HG03280 (cell line): Measurements from ENCODE around the gene OGFR.

Experiments
- ATAC-seq: cut with Tn5 transposase; IDR thresholded peaks from one replicate; pipeline ENCODE4 v1.9.1; 2021; ENCODE audit warnings: mild to moderate bottlenecking, moderate library complexity; ENCODE audit not compliant: unreplicated experiment

OGFR gene

DNA sequence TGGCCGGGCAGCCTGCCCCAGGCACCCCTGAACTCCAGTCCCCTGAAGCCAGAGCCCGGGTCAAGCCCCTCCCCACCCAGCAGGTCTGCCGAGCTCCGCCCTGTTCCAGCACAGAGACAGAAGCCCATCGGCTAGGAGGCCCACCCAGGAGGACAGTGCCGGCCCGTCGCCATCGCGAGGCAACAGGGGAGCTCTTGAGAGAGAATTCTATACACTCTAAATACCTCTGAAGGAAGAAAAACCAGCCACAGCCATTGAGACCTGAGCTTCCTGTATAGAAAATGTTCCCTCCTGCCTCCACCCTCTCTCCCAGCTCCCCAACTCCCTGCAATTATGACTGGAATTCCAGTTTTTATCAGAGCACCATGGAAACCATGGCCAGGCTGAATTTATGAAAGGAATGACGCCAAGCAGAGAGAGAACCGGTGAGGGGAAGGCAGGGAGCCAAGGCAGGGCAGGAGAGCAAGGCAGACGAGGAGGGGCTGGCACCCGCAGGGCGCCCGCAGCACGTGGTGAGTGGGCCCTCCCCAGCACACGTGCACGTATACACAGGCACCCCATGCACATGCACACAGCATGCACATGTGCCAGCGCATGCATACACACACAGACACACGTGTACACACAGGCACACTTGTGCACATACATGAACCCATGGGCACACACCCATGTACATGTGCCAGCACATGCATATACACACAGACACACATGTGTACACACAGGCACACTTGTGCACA, 35.9 kb upstream of the OGFR start:
- ATAC-seq: no peak

DNA sequence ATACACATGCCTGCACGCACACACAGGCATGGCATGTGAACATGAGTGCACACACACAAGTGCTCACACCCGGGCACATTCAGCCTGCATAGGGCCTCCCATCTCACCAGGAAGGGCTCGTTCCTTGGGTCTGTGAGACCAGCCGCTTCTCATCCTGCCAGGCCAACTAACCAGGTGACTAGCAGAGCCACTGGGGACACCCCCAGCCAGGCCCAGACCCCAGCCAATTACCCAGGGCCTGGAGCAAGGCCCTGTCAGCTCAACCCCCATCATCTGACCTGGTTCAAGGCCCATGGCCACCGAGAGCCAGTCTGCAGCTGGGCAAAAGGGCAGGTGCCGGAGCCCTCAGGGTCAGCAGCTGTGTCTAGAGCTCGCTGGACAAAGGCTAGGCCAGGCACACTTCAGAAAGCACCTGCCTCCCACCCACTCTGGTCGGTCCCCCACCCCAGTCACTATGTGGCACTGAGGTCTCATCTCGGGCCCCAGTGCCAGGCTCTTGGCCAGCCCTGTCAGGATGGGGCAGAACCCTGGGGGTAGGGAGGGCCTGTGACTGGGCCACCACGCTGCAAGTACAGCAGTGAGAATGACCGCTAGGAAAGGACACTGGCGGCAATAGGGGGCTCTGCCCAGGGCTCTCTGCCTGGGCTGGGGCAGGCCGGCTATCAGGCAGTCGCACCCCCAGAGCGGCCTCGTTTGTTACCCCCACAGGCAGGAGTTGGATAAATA, 35.1 kb upstream of the OGFR start:
- no peak for ATAC-seq

DNA sequence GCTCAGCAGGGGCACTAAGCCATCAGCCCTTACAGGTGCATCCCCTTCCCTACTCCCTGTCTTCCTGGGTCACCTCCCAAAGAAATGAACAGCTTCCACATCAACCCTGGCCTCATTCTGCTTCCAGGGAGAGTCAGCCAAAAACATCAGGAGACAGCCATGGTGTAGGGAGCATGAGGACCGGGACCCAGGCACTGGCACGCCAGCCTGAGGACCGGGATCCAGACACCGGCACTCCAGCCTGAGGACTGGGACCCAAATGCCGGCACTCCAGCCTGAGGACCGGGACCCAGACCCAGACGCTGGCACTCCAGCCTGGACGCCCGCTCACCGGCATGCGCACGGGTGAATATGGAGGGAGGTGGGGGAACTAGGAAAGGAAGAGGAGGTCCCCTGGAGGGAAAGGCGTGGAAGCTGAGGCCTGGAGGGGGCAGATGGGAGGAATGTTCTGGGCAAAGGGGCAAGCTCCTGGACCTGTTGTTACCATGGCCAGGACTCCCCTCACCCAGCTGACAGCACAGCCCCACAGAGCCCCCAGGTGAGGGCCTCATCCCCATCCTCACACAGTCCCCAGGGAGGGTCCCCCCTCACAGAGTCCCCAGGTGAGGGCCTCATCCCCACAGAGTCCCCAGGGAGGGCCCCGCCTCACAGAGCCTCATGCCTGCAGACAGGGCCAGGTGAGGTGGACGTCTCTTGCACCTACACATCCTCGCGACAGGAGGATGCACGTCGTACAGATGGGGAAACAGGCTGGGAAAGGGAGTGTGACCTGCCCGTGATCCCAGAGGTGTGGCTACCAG, 34.3 kb upstream of the OGFR start:
- ATAC-seq: no peak

DNA sequence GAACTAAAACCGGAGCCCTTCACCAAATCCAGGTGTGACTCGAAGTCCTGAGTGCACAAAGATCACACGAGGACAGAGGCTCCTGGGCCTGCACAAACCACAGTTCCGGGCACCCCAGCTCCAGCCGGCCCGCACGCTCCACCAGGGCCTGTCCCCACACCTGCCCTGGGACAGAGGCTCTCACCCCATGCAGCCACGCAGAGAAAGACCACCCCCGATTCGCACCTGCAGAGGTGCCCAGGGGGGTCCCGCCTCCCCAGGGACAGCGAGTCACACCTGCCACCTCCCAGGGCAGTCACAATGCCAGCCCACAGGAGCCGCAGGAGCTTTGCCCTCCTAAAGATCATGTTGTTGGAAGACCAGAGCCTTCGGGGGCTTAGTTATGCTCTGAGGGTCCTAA, 33.7 kb upstream of the OGFR start:
- no peak for ATAC-seq

DNA sequence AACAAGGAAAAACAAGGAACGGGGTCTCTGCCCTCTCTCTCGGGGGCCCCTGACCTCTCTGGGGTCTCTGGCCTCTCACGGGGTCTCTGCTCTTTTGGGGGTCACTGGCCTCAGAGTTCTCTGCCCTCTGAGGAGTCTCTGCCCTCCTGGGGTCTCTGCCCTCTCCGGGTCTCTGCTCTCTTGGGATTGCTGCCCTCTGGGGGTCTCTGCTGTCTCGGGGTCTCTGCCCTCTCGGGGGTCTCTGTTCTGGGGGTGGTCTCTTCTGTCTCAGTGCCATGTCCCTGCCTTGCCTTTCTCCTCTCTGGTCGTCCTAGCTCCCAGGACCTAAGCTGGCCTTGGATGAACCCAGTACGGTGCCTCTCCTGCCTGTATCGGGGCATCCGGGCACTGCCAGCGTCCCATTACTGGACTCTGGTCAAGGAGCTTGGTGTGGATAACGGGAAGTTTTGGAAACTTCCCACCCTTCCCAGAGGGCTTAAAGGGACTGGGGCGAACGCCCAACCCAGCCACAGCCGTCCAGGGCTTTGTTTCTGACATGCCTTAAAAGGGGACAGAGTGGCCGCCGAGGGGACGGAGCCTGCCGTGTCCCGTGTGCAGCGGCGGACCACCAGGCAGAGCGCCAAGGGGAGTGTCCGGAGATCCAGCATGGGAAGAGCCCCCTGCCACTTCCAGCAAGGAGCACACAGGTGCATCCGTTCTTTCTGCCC, 33.1 kb upstream of the OGFR start:
- ATAC-seq: no peak

DNA sequence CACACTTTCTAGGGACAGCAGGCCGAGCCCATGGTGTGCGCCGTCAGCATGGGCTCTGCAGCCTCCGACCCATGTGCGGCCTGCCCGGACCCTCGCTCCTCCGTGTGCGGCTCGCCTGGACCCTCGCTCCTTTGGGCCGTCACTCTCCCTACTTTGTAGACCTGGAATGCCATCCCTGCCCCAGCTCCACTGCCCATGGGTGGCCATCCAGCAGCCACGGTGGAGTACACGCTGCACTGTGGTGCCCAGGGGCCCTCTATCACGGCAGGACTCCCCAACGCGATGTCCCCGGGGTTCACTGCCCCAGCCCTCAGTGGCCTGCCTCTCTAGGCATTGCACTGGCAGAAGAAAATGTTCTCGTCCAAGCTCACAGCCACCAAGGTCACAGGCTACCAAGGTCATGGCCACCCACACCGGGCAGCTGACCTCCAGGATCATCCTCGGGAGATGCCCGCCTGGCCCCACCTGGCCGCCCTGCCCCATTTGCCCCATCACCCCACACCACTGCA, 32.5 kb upstream of the OGFR start:
- no peak for ATAC-seq

DNA sequence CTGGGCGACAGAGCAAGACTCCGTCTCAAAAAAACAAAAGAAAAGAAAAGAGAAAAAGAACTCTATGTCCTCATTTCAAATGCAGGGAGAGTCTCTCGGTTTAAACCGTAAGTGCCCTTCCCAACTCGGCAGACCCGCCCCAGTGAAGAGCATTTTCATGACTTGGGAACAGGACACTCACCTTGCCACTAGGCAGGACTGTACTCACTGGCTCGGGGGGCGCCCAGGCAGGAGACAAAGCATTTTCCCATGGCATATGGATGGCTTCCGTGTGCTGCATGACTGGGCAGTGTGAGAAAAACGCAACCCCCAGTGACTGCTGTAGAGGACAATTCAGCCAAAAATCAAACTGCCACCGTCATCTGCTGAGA, 32.0 kb upstream of the OGFR start:
- ATAC-seq: no peak

DNA sequence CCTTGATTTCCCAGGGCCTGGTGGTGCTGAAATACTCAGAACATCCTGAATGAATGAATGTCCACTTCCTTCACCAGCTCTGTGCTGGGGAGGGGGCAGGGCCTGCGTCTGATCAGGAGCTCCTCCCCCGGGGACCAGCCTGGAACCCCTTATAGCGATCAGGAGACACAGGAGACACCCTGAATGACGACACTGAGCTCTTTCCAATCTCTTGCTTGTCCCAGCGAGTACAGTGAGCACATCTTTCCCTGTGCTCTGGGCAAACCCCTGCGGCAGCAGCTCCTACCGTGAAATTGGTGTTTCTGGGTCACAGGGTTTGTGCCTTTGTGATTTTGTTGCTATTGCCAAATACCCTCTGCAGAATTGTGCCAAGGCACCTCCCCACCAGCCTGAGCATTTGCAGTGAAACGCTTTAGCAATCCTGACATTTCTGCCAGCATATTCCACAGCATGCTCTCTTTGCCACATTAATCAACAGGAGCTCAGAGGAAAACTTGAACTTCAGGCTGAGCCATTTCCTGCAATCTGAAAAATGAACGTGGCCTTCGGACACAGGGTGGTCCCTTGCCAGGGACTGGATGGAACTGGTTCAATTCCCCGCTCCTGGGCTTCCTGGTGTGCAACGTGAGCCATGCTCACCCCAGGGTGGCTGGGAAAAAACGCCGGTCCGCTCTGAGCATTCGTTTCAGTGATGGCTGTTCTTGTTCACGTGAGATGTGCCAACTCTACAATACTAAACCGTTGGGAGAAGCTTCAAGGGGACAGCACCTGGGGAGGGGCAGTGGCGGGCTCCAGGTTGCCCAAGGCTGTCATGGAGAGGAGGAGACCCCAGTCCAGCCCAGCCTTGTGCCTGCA, 31.4 kb upstream of the OGFR start:
- ATAC-seq: no peak

DNA sequence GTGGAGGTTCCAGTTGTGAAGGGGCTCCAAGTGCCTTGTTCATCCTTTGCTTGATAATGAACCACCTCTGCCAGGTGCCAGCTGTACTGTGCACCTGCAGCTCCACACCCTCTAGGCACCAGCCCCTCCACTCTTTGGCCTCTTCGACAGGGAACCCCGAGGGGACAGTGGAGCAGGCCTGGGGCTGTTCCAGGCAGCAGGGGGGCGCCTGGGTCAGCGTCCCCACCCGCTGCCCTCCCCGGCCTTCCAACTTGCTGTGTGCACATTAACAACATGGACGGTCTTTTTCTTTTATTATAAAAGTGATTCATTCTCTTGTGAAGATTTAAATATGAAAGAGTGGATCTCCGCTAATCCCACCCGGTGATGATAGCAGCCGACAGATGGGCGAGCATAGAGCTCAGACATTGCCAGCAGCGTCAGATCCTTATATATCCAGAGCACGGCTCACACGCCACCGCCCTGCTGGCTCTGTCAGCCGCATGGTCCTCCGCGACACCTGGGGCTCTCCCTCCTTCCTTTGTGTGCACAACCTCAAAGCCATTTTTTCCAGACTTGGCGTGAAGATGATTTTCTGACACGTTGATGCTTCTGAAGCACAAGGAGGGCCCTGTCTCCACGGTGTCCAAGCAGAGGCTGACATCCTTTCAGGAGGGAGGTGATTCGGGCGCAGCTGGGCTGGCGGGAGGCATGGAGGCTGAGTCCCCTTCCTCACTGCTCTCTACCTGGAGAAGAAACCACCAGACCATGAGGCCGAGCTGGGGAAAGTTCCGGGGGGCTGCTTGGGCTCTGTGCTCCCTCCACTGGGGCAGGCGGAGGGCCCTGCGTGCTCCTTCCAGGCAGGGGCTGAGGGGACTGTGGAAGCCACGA, 30.6 kb upstream of the OGFR start:
- ATAC-seq: no peak

DNA sequence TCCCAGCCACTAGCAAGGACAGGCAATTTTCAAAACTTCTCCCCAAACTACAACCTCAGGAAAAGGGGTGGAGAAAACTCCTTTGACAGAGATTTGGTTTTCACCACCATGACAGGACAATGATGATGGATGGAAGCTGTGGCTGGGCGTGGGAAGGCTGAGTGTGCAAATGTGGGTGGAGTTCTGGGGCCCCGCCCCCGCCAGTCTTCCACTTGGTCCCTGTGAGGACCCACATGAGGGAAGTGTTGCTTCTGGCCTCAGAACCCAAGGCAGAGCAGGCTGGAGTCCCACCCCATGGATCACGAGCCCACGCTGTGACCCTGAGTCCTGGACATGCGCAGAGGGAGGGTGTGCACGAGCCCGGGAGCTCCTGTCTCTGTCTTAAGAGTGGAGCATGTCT, 29.9 kb upstream of the OGFR start:
- no peak for ATAC-seq

DNA sequence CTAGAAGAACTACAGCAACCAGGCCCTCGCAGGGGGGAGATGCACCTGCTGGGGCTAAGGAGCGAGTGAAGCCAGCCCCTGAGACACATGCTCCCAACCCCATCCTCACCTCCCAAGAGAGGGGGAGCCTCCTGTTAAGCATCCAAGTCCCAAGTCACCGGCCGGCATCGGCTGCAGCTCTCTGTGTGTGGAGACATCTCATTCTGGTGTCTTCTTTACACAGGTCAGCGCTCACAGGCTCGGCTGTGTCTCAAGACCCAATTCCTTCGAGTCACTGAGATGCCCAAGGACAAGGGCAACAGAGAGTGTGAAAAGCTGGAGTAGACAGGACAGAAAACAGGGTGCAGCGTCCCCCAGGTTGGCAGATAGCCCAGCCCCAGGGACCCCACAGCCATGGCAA, 29.4 kb upstream of the OGFR start:
- no peak for ATAC-seq

DNA sequence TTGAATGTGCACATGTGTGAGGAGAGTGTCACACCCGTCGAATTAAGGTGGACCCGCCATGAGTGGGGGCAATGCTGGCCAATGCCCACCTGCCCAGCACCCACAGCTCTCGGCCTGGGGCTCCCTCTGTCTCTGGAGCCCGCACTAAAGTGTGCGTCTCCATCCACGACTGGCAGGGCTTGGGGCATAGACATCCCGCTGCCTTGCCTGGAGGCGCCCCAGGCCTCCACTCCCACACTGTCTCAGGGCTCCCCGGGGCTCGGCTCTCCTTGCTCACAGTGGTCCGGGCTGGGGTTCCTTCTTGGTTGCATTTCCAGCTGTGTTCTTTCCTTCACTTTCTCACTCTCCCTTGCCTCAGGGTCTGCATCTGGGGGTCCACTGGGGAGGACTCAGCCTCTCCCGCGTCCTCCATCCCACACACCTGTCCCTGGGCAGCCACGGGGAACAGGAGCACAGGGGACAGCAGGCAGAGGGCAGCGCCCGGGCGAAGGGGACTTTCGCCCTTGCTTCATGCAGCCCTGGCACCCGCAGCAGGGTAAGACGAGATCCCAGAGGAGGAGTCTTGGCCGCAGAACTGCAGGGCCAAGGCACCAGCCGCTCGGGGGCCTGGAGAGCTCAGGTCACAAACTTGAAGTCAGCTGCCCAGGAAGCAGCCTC, 28.5 kb upstream of the OGFR start:
- ATAC-seq: no peak

DNA sequence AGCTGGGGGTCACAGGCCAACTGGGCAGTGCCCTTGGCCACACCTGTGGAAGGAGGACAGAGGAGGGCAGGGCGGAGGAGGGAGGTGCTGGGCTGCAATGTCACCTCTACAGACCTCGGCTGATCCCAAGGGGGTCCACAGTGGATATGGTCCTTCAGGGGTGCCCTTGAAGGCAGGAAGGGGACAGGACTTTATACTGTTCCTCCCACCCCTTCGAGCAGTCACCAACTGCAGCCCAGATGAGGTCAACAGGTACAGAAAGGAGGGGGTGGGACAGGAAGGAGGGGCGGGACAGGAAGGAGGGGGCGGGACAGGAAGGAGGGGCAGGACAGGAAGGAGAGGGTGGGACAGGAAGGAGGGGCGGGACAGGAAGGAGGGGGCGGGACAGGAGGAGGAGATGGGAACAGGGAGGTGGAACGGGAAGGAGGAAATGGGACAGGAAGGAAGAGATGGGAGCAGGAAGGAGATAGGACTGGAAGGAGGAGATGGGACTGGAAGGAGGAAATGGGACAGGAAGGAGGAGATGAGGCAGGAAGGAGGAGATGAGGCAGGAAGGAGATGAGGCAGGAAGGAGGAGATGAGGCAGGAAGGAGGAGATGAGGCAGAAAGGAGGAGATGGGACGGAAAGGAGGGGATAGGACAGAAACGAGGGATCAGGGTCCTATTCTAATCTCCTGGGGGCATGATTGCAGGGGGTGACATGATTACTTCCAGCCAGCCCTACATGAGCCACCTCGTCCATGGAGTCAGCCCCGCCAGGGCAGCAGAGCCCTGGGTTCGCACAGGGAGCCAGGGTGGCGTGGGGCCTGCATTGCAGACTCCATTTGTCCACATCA, 27.7 kb upstream of the OGFR start:
- ATAC-seq: no peak

DNA sequence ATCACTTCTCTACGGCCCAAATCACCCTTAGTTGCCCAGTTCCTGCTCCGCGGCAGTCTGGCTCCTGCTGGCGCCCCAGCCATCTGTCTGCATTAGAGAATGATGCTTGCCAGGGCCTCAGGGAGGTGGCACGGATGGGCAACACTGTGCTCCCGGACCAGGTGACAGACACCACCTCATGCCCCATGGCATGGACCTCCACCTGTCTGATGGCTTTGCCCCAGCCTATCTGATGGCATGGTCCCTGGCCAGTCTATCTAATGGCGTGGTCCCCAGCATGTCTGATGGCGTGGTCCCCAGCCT, 27.2 kb upstream of the OGFR start:
- ATAC-seq: no peak

DNA sequence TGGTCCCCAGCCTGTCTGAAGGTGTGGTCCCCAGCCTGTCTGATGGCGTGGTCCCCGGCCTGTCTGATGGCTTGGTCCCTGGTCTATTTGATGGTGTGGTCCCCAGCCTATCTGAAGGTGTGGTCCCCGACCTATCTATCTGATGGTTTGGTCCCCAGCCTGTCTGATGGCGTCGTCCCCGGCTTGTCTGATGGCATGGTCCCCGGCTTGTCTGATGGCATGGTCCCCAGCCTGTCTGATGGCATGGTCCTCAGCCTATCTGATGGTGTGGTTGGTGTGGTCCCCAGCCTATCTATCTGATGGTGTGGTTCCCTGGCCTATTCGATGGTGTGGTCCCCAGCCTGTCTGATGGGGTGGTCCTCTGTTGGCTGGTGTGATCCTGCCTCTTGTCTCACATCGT, 26.6 kb upstream of the OGFR start:
- no peak for ATAC-seq

DNA sequence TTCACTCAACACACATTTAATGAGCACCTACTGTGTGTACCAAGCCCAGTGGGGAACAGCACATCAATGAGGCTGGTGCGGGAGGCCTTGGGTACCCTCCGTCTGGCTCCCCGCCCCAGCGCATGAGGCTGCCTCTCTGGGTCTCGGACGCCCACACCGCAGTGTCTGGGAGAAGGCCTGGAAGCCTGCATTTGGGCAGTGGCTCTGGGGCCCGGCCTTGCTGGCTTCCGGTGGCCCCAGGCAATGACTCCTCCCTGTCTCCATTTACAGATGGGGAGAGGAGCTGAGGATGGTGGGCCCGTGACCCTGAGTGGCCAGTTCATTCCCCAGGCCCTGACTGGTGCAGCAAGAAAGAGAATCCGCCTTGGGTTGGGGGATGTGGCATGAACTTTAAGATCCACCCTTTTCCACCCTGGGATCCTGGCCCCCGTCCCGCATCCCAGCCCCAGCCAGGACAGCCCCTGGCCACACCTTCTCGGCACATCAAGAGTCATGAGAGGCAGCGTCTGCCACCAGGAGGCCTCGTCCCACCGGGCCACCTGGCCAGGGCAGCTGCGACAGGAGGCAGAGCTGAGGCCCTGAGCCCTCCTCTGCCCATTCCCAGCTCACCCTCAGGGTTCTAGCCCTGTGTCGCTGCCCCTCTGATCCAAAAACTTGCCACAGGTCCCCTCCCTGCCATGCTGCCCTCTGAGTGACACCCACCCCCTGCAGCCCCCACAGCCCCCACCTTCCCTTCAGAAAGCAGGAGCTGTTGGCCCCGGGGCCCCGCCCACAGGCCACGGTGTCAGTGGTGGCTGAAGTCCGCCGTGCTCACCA, 25.8 kb upstream of the OGFR start:
- no peak for ATAC-seq

DNA sequence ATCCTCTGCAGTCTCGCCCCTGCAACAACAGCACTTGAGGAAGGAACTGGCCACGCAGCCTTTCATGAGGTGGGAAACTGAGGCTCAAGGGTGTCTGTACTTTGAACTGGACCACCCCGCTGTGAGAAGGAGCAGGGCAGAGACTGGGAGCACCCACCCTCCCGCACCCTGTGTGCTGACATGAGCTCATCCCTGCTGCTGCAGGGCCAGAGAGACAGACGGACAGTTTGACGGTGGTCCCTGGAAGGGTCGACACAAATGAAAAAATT, 25.3 kb upstream of the OGFR start:
- no peak for ATAC-seq
